Stimulated activated CD8-positive, alpha-beta memory T cell treated with anti-CD3 and anti-CD28 coated beads, Interleukin-7, amount 100 ng/mL, for 24 hours (primary cell): ENCODE results near the gene TSHZ2.
"Not testable (repeated sequence)": the region's sequence is repeated elsewhere in the genome, so short reads cannot be mapped to it uniquely, and the experiment has no call there.

Experiments
- DNase-seq: peaks from one replicate; pipeline ENCODE4 v3.0.0-alpha.2; 2020; ENCODE audit warnings: low read depth

The TSHZ2 gene

DNA sequence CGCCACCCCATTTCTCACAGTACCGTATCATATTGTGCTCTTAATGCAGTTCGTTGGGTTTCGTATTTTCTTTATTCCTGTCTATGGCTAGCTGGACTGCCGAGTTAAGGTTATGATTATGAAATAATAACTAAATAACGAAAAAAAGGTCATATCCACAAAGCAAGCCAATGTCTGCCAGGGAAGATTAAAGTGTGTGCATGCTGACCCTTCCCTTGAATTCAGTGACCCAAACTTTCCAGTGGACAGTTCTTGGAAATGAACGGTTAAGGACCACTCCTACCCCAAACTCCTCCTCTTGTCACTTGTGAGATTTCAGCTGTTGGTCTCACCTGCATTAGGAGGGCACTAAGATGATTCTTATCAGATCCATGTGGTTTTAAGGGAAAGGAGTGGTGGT is 449.9 kb downstream of the TSHZ2 start:
- no peak for DNase-seq

DNA sequence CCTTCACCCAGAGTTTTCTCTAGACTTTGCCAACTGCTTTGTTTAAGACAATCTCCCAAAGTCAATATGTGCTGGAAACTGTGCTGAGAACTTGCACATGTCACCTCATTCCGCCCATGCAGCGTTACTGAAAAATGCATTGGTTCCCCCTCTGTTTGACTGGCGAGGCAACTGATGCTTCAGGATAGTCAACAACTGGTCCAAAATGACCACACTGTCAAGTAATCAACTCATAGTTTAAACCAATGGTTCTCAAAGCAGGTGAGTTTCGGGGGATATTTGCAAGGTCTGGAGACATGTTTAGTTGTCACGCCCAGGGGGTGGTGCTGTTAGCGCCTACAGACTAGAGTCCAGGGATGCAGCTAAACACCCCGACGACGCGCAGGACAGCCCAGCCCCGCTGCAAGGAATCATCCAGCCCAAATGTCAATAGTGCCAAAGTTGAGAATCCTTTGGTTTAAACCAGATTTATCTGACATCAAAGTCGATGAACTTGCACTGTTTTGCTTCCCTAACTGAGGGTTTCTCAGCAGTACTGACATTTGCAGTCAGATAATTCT is 451.5 kb downstream of the TSHZ2 start:
- DNase-seq: no peak

DNA sequence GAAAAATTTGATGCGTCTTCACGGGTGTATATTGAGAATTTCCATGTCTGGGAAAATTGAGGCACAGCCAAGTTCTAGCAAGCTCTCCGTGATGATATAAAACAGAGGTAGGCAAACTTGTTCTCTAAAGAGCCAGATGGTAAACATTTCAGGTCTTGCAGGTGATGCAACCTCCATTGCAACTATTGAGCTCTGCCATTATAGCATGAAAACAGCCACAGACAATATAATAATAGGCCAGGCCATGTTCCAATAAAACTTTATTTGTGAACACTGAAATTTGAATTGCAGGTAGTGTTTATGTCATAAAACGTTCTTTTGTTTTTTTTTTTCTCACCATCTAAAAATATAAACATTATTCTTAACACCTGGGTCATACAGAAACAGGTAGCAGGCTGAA is 453.3 kb downstream of the TSHZ2 start:
- no peak for DNase-seq

DNA sequence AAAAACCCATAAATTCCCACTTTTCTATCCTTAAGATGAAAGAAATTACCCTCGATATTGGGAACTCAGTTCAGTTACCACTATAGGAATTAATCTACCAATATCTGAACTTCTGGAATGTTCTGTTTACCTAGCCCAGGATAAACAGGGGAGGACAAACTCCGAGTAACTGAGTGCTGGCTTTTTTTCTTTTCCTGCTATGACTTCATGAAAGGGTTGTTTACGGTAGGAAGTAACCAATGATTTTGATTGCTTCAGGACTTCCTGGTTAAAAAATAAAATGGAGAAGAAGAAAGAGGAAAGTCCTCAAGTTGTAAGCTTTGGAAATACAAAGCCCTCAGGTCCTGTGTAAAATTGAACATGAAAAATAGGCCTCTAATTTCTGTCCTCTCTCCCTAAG is 453.8 kb downstream of the TSHZ2 start:
- no peak for DNase-seq

DNA sequence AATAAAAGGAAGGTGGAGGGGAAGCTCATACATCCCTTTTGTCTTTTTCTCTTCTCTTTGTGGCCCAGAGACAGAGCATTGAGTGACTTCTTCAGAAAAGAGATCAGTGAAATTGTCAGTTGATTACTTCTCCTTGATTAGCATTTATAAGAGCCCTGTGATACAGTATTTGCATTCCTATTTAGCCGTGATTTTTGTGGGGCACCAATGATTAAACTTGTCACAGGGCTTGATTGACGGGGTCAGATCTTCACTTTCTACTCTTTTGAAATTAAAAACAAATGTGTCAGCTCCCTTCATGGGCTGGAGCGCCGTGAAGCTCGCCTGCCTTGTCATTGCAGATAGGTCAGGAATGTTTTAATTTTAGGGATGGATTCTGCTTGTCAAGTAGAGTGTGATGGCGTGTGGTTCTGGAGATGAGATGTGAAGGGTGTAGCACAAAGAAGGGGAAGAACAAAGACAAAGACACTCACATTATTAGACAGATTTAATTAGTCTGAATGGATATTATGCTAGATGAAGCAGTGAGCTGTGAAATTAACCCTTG is 454.7 kb downstream of the TSHZ2 start:
- no peak for DNase-seq

DNA sequence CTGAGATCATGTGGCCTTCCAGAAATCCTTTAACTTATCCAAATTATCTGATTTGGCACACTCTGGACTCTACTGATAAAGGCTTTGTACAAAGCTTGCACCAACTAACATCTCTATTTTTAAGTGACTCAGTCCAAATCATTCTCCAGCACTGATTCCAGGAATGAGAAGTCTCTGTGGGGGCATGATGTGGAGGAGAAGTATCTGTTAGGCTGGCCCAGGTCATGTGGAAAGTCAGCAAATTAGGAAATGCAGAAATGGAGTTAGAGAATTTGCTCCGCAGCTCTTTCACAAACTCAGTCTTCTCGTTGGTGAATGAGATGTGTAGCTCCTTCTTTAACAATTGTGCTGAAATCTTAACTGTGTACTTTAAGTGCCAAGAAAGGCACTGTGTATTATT is 455.8 kb downstream of the TSHZ2 start:
- no peak for DNase-seq

DNA sequence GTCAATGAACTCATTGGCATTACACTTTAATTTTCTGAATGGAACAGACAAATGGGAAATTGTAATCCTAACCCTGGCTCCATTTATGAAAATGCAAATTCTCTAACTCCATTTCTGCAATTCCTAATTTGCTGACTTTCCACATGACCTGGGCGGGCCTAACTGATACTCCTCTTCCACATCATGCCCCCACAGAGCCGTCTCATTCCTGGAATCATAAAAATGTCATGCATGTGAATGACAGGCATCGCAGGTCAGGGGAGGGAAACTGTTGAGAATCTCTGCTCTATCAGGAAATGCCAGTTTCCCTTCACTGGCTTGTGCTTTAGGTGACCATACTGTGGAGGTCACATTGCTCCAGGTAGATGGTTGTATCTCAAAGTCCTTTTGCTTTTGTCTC is 456.4 kb downstream of the TSHZ2 start:
- DNase-seq: no peak

DNA sequence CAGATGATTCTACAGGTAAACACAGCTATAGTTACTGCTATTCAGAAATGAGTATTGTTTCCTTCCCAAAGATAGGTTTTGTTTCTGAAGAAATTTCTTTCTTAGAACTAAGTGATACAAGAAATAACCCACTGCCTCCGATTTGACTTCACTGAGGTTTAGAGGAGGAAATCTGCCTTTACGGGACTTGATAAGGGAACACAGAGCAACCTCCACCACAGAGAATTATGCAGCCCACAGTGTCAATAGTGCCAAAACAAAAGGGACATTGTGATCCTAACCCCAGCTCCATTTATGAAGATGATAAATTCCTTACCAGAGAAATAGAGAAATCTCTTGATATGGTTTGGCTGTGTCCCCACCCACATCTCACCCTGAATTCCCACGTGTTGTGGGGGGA is 456.8 kb downstream of the TSHZ2 start:
- DNase-seq: no peak

DNA sequence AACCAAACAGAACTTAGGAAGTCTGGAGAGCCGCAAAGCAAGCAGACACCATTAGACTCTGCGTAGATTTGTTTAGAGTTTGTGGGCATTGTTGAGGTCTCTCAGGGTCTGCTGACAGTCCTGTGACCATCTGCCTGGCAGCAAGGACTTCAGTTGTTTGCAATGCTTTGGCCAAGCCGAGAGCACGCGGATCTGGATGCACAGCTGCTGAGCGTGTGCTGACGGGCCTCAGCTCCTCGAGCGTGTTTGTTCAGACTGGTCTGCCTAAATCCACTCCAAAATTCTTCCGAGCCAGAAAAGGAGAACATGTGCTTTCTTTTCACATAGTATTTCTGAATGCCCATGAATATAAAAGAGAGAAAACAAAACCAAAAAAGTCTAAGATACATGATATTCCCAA is 462.5 kb downstream of the TSHZ2 start:
- no peak for DNase-seq

DNA sequence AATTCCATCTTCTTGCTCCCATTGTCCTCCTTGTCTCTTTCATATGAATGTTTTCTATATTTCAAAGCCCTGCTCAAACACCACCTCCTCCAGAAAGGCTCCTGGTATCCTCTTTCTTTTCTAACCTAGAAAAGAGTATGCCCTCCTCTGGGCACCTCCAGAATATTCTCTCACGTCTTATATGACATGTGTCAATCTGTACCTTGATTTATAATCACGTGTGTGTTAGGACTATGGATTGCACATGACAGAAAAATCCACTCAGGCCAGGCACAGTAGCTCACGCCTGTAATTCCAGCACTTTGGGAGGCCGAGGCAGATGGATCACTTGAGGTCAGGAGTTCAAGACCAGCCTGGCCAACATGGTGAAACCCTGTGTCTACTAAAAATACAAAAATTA is 464.8 kb downstream of the TSHZ2 start:
- DNase-seq: not testable (repeated sequence)

DNA sequence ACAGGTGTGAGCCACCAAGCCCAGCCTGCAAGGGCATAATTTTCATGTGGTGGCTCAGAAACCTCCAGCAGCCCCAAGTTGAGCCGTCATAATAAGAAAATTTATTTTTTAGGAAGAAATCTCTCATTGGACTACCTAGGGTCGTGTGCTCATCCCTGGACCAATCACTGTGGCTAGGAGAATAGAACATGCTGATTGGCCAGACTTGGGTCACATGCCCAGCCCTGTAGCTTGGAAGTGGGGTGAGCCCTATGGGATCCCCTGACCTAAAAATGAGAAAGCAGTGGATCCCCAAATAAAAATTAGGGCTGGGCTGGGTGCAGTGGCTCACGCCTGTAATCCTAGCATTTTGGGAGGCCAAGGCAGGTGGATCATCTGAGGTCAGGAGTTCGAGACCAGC is 466.2 kb downstream of the TSHZ2 start:
- DNase-seq: no peak

DNA sequence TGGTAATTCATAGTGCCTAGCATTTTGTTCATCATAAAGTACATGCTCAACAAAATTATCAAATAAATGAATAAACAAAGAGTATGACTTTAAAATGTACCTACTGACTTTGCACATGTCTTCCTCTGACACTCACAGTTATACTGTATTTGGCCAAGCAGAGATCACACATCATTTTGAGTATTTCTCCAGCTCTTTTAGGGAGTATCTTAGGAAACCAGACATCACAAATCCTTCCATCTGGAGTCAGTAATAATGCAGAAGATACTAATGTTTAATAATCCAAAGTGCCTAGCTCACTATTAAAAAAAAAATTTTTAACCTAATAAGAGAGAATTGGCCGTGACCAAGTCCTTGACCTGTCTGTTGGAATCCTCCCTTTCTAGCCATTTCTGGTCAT is 466.9 kb downstream of the TSHZ2 start:
- DNase-seq: no peak

DNA sequence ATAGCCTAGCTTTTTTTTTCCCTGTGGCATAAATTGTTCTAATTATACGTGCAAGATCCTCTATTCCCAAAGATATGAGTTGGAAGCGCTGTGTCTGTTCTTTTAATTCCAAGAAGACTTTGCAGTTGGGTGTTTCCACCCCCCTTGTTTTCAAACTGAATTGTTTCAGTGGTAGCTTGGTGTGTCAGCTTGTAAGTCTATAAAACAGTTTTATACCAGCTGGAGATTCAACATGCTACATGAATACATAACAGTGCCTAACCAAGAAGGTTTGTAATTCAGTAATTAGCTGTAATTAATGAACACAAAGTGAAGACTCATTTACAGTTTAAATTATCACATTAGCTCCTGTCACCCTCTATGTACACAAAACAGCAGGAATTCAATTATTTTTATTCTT is 467.5 kb downstream of the TSHZ2 start:
- DNase-seq: no peak

DNA sequence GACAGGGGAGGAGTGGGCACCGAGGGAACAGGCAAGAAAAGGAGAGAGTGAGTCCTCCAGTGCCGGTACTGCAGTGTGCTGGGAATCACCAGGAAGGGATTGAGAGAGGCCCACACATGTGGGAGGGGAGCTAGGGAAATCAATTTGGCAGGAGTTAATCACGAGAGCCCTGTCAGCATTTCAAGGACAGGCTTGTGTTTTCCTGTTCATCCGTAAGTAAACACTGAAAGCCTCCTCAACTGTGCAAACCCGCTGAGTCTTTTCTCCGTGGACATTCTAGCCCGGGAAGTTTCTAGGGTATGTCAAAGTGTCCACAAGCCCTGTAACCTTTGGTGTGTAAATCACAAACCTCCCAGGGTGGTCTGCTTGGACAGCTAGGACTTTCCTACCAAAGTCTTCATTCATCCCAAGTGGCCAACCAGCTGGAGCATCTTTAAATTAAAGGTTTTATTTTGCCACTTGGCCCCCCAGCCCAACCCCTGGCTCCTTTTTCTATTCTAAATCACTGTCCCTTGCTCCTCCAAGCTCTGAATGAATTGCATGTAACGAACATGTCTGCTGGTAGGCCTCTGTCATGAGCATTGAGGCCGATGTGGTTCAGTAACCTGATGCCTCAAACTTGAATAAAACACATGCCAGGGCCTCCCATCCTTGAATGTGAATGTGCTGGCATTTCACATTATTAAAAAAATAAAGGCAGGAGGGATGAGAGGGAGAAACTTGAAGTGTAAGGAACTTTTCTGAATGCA is 472.4 kb downstream of the TSHZ2 start:
- DNase-seq: no peak

DNA sequence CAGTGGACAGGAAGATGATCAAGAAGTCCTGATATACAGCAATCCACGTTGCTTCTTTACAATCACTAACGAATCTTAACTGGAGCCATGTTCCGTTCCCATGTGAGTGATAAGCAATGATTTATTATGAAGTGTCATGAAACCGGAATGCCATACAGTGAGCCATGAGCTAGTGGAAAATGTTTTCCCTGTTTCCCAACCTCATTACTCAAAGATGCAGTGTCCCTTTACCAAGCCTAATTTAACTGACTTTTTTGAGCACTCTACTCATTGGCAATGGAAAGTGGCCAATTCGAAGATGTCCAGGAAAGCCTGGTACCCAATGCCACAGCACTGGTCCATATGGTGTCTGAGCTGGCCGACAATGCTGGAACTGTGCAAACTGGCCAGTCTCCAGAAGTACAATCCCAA is 473.2 kb downstream of the TSHZ2 start:
- no peak for DNase-seq

DNA sequence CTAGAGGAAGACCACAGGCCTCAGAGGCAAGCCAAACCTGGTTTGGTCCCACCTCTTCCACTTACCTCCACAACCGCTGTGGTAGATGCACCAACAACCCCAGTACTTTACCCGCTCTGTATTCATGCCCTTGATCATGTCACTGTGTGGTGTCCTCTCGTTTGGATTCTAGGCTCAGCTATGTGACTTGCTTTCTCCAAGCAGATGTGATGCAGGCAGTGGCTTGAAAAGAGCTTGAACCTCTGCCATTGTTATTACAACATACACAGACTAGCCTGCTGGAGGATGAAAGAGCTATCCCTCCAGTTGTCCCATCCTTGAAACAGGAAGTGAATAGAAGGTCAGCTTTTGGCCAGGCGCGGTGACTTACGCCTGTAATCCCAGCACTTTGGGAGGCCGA is 473.8 kb downstream of the TSHZ2 start:
- no peak for DNase-seq

DNA sequence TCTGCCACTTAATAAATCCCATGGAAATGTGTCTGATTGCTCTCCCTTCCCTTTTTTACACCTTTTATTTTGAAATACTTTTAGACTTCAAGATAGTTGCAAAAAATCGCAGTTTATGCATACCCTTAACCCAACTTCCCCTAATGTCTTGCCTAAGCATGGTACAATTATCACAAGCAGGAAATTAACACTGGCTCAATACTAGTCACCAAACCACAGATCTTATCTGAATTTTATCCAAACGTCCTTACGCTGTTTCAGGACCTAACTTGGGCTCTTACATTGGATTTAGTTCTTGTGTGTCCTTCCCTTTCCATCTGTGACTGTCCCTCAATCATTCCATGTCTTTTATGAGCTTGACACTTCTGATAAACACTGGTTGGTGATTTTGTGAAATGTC is 475.2 kb downstream of the TSHZ2 start:
- no peak for DNase-seq

DNA sequence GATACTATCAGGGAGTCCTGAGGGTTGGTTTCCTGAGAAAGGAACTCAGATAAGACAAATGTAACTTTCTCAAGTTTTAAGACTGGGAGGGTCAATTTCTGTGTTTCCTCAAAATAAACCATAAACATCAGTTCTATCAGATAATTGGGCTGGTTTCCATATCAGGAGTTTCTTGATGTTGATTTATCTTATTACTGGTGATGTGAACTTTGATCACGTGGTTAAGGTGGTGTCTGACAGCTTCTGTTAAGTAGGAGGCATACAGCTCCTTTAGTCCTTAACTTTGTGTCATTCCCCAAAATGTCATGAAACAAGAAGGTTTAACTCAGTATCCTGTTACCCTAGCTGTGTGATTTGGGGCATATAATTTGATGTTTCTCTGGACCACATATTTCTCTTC is 476.3 kb downstream of the TSHZ2 start:
- no peak for DNase-seq

DNA sequence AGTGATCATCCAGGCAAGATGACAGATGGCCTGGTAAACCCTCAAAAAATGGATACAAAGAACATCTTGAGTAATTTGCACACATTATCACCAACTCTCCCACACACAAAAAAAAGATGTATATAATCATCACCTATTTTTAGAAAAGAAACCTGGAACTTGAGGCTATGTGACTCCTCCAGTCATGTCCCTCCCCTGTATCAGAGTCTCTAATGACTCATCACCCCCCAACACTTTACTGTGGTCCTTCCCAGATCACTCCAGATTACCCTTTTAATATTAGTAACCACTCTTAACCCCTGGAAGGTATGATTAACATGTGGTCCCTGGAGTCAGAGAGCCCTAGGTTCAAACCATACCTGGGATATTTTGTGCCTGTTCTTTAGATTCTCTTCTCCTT is 476.7 kb downstream of the TSHZ2 start:
- DNase-seq: no peak

DNA sequence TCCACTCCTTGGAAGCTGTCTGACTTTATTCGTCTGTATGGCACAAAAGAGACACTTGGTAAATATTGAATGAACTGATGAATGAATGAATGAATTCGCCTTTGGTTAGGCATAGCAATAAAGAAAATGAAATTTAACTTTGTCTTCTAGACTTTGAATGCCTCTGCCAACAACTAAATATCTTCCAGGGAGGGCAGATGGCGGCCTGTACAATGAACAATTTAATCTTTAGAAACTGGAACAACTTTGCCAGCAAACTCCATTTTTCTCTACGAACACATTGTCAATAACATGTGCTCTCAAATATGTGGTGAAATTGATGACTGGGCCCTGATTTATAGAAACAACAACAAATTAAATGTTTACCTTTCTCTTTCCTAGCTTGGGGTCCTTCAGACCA is 480.9 kb downstream of the TSHZ2 start:
- DNase-seq: no peak

DNA sequence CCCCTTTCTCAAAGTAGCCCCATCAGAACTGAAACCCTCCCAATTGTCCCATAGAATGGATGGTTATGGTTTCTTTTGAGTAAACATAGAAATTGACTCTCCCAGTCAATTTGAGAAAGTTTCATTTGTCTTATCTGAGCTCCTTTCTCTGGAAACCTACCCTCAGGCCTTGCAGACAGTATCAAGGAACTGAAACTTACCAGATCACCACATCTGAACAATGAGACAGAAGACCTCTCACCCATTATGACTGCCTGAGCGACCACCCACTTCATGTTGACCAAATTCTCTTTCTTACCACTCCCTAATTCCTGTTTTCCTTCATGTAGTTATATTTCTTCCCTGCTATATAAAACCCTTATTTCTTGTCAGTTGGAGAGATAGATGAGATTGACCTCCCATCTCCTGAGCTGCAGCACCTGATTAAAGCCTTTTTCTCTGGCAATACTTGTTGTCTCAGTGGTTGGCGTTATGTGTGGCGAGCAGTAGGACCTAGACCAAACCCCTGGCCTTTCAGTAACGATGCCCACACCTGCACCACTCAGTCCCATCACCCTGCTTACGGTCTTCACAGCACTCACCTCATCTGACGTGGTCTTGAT is 482.6 kb downstream of the TSHZ2 start:
- DNase-seq: no peak

DNA sequence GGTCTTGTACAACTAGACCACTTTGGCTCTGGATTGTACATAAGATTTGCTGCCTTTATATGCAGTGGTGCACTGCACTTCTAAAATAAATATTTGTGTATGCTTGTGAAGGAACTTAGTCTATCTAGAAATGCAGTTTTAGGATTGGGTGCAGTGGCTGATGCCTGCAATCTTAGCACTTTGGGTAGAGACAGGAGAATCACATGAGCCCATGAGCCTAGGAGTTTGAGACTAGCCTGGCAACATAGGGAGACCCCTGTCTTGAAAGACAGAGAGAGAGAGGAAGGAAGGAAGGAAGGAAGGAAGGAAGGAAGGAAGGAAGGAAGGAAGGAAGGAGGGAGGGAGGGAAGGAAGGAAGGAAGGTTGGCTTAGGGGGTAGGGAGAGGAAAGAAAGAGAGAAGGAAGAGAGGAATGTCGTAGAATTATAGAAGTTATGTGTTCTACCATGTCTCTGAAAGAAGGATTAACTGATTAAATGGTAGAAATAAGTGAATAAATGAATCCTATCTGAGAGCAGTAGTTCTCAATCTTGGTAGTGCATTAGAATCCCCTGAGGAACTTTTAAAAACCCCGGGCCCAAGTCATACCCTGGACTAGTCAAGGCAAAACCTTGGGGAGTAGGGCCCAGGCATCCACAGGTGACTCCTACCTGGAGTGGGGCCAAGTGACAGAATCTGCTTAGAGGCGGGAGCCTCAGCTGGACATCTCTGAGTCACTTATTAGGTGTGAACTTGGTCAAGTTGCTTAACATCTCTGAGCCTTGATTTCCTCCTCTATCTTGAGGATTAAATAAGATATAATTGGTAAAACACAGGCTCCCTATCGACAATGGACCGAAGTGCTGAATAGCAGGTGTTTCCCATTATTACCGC is 491.2 kb downstream of the TSHZ2 start:
- DNase-seq: no peak

DNA sequence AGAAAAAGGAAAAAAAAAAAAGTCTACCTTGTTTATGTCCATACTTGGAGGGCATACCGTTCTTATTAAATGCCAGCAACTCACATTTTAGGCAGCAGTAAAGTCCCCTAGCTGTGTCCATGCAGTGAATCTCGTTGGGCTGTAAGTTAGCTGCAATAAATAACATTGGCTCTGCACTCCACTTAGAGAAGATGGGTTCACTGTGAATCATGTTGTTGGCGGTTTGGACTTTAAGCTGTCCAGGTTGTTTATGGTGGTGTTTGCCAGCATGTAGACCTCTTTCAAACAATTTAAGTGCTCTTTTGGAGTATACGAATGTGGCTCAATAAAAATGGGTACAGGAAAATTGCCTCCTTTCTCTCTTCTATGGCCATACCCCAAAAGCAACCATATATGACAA is 494.1 kb downstream of the TSHZ2 start:
- DNase-seq: no peak
